Thyroid gland (tissue), 4 donors: ENCODE data around the gene SPON1. TPM values are rescaled to one million over a fixed set of nuclear protein-coding genes. Genes with fewer than 3 reads are reported as not detected.

Source experiments
- DNase-seq, 2 donors: peaks; one replicate each; pipeline ENCODE4 v3.0.0-alpha.2; 2019
- H3K27ac ChIP-seq, 3 donors: fragments of 200-600 bp; sonication (generic); 1 replicate in 2 of 3; 2 replicates in 1 of 3; pipeline ENCODE4 v1.5.1; 2016 to 2019; ENCODE audit warnings: mild to moderate bottlenecking in 1 of 3, moderate library complexity in 1 of 3
- H3K27me3 ChIP-seq: fragments of 200-600 bp; sonication (generic); one replicate; pipeline ENCODE4 v1.5.1; 2019
- H3K36me3 ChIP-seq, 2 donors: fragments of 200-600 bp; sonication (generic); one replicate each; pipeline ENCODE4 v1.5.1; 2016 to 2019
- H3K4me1 ChIP-seq, 2 donors: fragments of 200-600 bp; sonication (generic); one replicate each; pipeline ENCODE4 v1.5.1; 2017 to 2019
- H3K4me3 ChIP-seq, 3 donors: fragments of 200-600 bp; sonication (generic); replicated peaks in 1 of 3; 1 replicate in 2 of 3; 2 replicates in 1 of 3; pipeline ENCODE4 v1.5.1; 2016; ENCODE audit warnings: mild to moderate bottlenecking in 1 of 3
- H3K9me3 ChIP-seq: fragments of 200-600 bp; sonication (generic); one replicate; pipeline ENCODE4 v1.5.1; 2017
- CTCF ChIP-seq, 6 experiments: fragments of 200-600 bp in 3 of 6; fragments of 450-650 bp in 3 of 6; sonication (generic) in 3 of 6; IDR thresholded peaks; one replicate each; pipeline ENCODE4 v1.5.1; 2016 to 2019; ENCODE audit warnings: antibody characterized with exemption in 6 of 6, mild to moderate bottlenecking in 2 of 6, inconsistent platforms in 1 of 6, moderate library complexity in 1 of 6
- POLR2A ChIP-seq, 2 donors: fragments of 450-650 bp; IDR thresholded peaks; one replicate each; pipeline ENCODE4 v1.6.1; 2017; ENCODE audit warnings: antibody characterized with exemption in 2 of 2, mild to moderate bottlenecking in 2 of 2, moderate library complexity in 1 of 2
- WGBS, 2 donors: methylation state at CpG; one replicate each; pipeline ENCODE4 v1.1.5; 2017; 5-methylcytosine and 5-hydroxymethylcytosine counted together
- intact Hi-C: fragments of 100-400 bp; cut with DNase I; formaldehyde crosslinking; loops from one replicate; pipeline ENCODE4 v1.15.1; 2023
- total RNA-seq, 4 donors: library from RNA; depleted of rRNA; stranded (reverse); fragments of >200 nt; gene quantifications; one replicate each; pipeline ENCODE4 v1.2.3, GENCODE V29; 2016

Gene SPON1
- total RNA-seq, 4 donors from 2014 or later = 7.3 to 14.9 (median 10.9) TPM

GRCh38 chr11:14140991-14141390 is 178.5 kb downstream of the SPON1 start:
- intact Hi-C loops = loop anchor here (10.0 kb wide), 1 partner anchor 176 kb away; the partner anchor contains the start of gene SPON1
- H3K4me1 ChIP-seq = no peaks in the 10 kb centered on the region
- TF ChIP-seq POLR2A (IDR thresholded peaks at IDR 0.05) = no peak
- no peak for TF ChIP-seq CTCF (IDR thresholded peaks at IDR 0.05)
- no peak overlapping the region for H3K4me3 ChIP-seq
- H3K36me3 ChIP-seq = no peaks in the 10 kb centered on the region
- WGBS, 2 donors = 93 to 94% methylated on average over 3 of the region's 3 CpGs
- no peaks in the 10 kb centered on the region for H3K9me3 ChIP-seq
- no peak overlapping the region for H3K27ac ChIP-seq
- no peak for DNase-seq
- H3K27me3 ChIP-seq = no peaks in the 10 kb centered on the region

GRCh38 chr11:14141676-14142075 is 179.2 kb downstream of the SPON1 start:
- Histone ChIP-seq H3K27ac (no peak overlapping the region), H3K36me3 (no peaks in the 10 kb centered on the region), H3K27me3 (no peaks in the 10 kb centered on the region), H3K9me3 (no peaks in the 10 kb centered on the region), H3K4me3 (no peak overlapping the region), H3K4me1 (no peaks in the 10 kb centered on the region)
- no peak for DNase-seq
- TF ChIP-seq CTCF (IDR thresholded peaks at IDR 0.05) = no peak
- TF ChIP-seq POLR2A (IDR thresholded peaks at IDR 0.05) = no peak
- intact Hi-C loops = loop anchor here (10.0 kb wide), 1 partner anchor 177 kb away; the partner anchor contains the start of gene SPON1
- WGBS, 2 donors = 67 to 69% methylated on average over 1 of the region's 1 CpG

- intact Hi-C loops = loop anchor here (10.0 kb wide), 1 partner anchor 180 kb away; the partner anchor contains the start of gene SPON1
- DNase-seq = no peak
- Histone ChIP-seq H3K27me3 (no peaks in the 10 kb centered on the region), H3K36me3 (no peaks in the 10 kb centered on the region), H3K27ac (no peak overlapping the region), H3K4me3 (no peak overlapping the region), H3K9me3 (no peaks in the 10 kb centered on the region), H3K4me1 (no peaks in the 10 kb centered on the region)
- no peak for TF ChIP-seq POLR2A (IDR thresholded peaks at IDR 0.05)
- no peak for TF ChIP-seq CTCF (IDR thresholded peaks at IDR 0.05)
- WGBS, 2 donors = 82 to 92% methylated on average over 2 of the region's 2 CpGs
Measured at GRCh38 chr11:14144934-14145333, 182.4 kb downstream of the SPON1 start.

- no peak overlapping the region for H3K4me3 ChIP-seq
- no peaks in the 10 kb centered on the region for H3K36me3 ChIP-seq
- no peak overlapping the region for H3K27ac ChIP-seq
- no peaks in the 10 kb centered on the region for H3K4me1 ChIP-seq
- no peaks in the 10 kb centered on the region for H3K27me3 ChIP-seq
- H3K9me3 ChIP-seq = no peaks in the 10 kb centered on the region
- no peak for DNase-seq
- no peak for TF ChIP-seq POLR2A (IDR thresholded peaks at IDR 0.05)
- peak in 4 of 6 experiments; percentile 19 to 51 (median 49) for TF ChIP-seq CTCF (IDR thresholded peaks at IDR 0.05)
- WGBS, 2 donors = 42 to 50% methylated on average over 3 of the region's 3 CpGs
- intact Hi-C loops = loop anchor here (10.0 kb wide), 1 partner anchor 184 kb away; the partner anchor contains the start of gene SPON1
Measured at GRCh38 chr11:14148653-14149273, 186.2 kb downstream of the SPON1 start.

- Histone ChIP-seq H3K4me1 (no peaks in the 10 kb centered on the region), H3K9me3 (no peaks in the 10 kb centered on the region), H3K4me3 (no peak overlapping the region), H3K36me3 (no peaks in the 10 kb centered on the region), H3K27ac (no peak overlapping the region), H3K27me3 (no peaks in the 10 kb centered on the region)
- 56 to 63% methylated on average over 2 of the region's 2 CpGs for WGBS, 2 donors
- no peak for TF ChIP-seq POLR2A (IDR thresholded peaks at IDR 0.05)
- no peak for TF ChIP-seq CTCF (IDR thresholded peaks at IDR 0.05)
- DNase-seq = no peak
- intact Hi-C loops = loop anchor here (10.0 kb wide), 1 partner anchor 185 kb away; the partner anchor contains the start of gene SPON1
Measured at GRCh38 chr11:14149683-14150082, 187.2 kb downstream of the SPON1 start.
